Stimulated activated naive CD8-positive, alpha-beta T cell treated with anti-CD3 and anti-CD28 coated beads, Interleukin-15, Interleukin-2, amounts not matched to agents 100 U/mL and 50 U/mL, for 24 hours (primary cell): Measurements from ENCODE around the gene CS.
"Not testable (repeated sequence)": the region's sequence is repeated elsewhere in the genome, so short reads cannot be mapped to it uniquely, and the experiment has no call there.

Experiments
- ATAC-seq: fragments of 150-1000 bp; cut with Tn5 transposase; one replicate; pipeline ENCODE4 v1.10.0; 2021
- DNase-seq: peaks from one replicate; pipeline ENCODE4 v3.0.0; 2021

Gene CS

GRCh38 chr12:56280849-56281248 is 19.3 kb downstream of the CS start:
- no peak for DNase-seq
- no peak for ATAC-seq

GRCh38 chr12:56278905-56279304 is 21.2 kb downstream of the CS start:
- ATAC-seq (no peak), DNase-seq (no peak)

- ATAC-seq = no peak
- no peak for DNase-seq
These were observed 25.8 kb downstream of the CS start for GRCh38 chr12:56274299-56274698.

- not testable (repeated sequence) for DNase-seq
These were observed 27.7 kb downstream of the CS start for GRCh38 chr12:56272468-56272867.

GRCh38 chr12:56271031-56271430 is 29.1 kb downstream of the CS start:
- ATAC-seq (no peak), DNase-seq (no peak)

More at GRCh38 chr12:56272468-56272867, 27.7 kb downstream of the CS start:
- ATAC-seq = not testable (repeated sequence)

GRCh38 chr12:56267443-56268071 is 32.6 kb downstream of the CS start:
- no peak for ATAC-seq

GRCh38 chr12:56266693-56267442 is 33.3 kb downstream of the CS start, which contains the start of gene COQ10A:
Gene COQ10A (plus strand): TSS chr12:56266942. CDS start chr12:56267119, 177 bp downstream.
- ATAC-seq (peak; percentile 93), DNase-seq (peak; percentile 88)

More at GRCh38 chr12:56267443-56268071, 32.6 kb downstream of the CS start:
- DNase-seq = no peak

- ATAC-seq, DNase-seq: not testable (repeated sequence)
These were observed 34.0 kb downstream of the CS start for GRCh38 chr12:56266068-56266692.

- ATAC-seq, DNase-seq: not testable (repeated sequence)
These were observed 37.2 kb downstream of the CS start for GRCh38 chr12:56262955-56263354.

- DNase-seq = no peak
- ATAC-seq = no peak
These were observed 38.5 kb downstream of the CS start for GRCh38 chr12:56261503-56262232.

GRCh38 chr12:56260921-56261320 is 39.2 kb downstream of the CS start:
- DNase-seq (no peak), ATAC-seq (no peak)

- ATAC-seq (no peak), DNase-seq (no peak)
These were observed 39.8 kb downstream of the CS start for GRCh38 chr12:56260380-56260779.

- DNase-seq = no peak
- ATAC-seq = no peak
These were observed 41.3 kb downstream of the CS start for GRCh38 chr12:56258820-56259183.

- DNase-seq = peak; percentile 88
- peak; percentile 95 for ATAC-seq
These were observed 41.9 kb downstream of the CS start, which contains the start of gene ANKRD52 for GRCh38 chr12:56258068-56258819. Gene ANKRD52 (minus strand): TSS chr12:56258384. CDS start chr12:56258269, 115 bp downstream.

GRCh38 chr12:56257491-56258067 is 42.6 kb downstream of the CS start:
- DNase-seq = peak; percentile 28
- ATAC-seq = peak; percentile 16

- no peak for ATAC-seq
- DNase-seq = no peak
These were observed 43.1 kb downstream of the CS start for GRCh38 chr12:56257071-56257470.

- ATAC-seq (no peak), DNase-seq (peak; percentile 14)
These were observed 43.7 kb downstream of the CS start for GRCh38 chr12:56256326-56256960.

GRCh38 chr12:56255671-56256070 is 44.5 kb downstream of the CS start:
- ATAC-seq = no peak
- DNase-seq = no peak

GRCh38 chr12:56253091-56253490 is 47.0 kb downstream of the CS start:
- DNase-seq = no peak
- ATAC-seq = no peak

GRCh38 chr12:56252649-56253048 is 47.5 kb downstream of the CS start:
- ATAC-seq (no peak), DNase-seq (no peak)

GRCh38 chr12:56248711-56249110 is 51.4 kb downstream of the CS start:
- ATAC-seq (no peak), DNase-seq (no peak)
